Activated T-cell treated with anti-CD3 and anti-CD28 coated beads, Interleukin-2, amount 50 U/mL, for 24 hours (primary cell): ENCODE results near the gene NCMAP.

ENCODE experiments used
- DNase-seq: peaks from one replicate; pipeline ENCODE4 v3.0.0-alpha.2; 2020
- H3K27ac Mint-ChIP-seq: 2 replicates; pipeline ENCODE4 v1.8.0; 2020; ENCODE audit warnings: mild to moderate bottlenecking, mixed read lengths
- H3K27me3 Mint-ChIP-seq: 2 replicates; pipeline ENCODE4 v1.8.0; 2020; ENCODE audit warnings: mixed read lengths
- H3K36me3 Mint-ChIP-seq: 2 replicates; pipeline ENCODE4 v1.8.0; 2020; ENCODE audit warnings: low read depth, mixed read lengths
- H3K4me1 Mint-ChIP-seq: 2 replicates; pipeline ENCODE4 v1.8.0; 2020; ENCODE audit warnings: low read depth, mixed read lengths
- H3K4me3 Mint-ChIP-seq: 2 replicates; pipeline ENCODE4 v1.8.0; 2020; ENCODE audit warnings: mild to moderate bottlenecking, moderate library complexity, mixed read lengths
- H3K9me3 Mint-ChIP-seq: 2 replicates; pipeline ENCODE4 v1.8.0; 2020; ENCODE audit warnings: mixed read lengths

NCMAP gene

DNA sequence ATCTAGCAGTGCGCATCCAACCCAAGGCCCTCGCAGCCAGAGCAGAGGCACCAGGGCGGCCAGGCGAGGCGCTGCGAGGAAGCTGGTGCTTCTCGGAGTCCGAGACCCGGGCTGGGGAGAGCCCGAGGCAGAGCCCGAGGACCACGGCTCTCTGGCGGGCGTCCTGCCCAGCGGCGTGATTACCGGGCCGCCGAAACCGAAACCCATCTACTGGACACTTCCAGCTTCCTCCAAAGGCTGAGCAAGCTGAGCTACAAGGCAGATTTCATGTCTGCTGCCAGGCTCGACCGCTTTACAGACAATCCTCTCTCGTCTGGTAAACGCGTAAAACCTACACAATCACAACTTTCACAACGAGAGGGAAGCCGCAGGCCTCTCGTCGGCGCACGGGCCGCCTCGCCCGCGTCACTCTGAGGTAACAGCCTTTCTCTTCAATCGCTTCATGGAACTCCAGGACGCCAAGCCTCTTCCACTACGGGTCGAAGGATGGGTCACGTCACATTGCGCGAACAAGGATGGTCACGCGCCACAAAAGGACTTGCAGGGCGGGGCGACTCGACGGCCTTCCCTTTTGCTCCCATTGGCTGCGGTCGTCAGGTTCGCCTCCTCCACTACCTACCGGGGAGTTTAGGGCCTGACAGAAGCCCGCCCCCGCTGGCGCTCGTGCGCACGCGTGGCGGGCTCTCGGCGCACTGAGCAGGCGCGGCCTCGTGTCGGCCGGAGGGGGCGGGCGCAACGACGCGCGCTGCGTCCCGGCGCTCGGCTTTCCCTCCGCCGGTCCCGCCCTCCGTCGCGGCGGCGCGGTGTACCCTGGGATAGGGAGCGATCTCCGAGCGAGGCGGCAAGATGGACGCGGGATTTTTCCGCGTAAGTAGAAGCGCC lies 86.8 kb downstream of the NCMAP start, which contains the start of gene SRRM1:
TSS of gene SRRM1 (plus strand) at position 822 of the 882 bp plus-strand sequence. CDS start at position 847, 25 bp downstream.
- Mint-ChIP-seq H3K4me3 (peak within 1 kb of the TSS; percentile 96), H3K4me1 (peaks cover 52% of the 10 kb centered on the region), H3K9me3 (no peaks in the 10 kb centered on the region), H3K36me3 (peaks cover 51% of the 10 kb centered on the region), H3K27ac (peak within 1 kb of the TSS; percentile 99), H3K27me3 (no peaks in the 10 kb centered on the region)
- peak; percentile 97 for DNase-seq

DNA sequence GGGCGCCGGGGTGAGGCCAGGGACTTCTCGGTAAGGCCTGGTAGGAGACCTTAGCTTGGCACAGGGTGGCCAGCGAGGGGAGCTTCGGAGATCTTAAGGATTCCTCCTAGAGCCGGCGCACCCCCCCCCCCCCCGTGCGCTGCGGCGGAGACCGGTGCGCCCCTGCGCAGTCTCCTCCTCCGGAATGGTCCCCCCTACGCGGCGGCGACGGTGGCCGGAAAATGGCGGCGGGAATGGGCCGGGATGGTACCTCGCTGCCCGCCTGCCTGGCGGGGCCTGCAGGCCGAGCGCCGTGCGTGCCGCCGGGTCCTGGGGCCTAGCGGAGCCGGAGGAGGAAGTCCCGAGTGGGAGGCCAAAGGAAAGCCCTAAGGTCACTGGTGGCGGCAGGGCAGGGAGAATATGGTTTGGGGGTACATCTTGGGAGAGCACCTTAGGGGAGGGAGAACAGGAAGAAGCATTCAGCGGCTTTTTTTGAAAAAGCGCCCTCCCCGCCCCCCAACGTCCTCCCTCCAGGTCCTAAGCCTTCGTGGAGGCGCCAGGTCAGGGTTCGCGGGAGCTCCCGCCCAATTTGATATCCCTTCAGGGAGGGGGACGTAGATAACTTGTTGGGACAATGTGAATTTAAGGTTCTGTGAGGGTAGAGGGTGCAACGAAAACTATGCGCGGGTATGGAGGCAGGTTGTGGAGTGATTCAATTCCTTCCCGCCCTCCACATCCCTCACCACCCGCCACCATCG lies 87.6 kb downstream of the NCMAP start:
- no peak for DNase-seq
- Mint-ChIP-seq H3K9me3 (no peaks in the 10 kb centered on the region), H3K27ac (peak overlapping the region; percentile 99), H3K27me3 (no peaks in the 10 kb centered on the region), H3K4me3 (peak overlapping the region; percentile 96), H3K4me1 (peaks cover 60% of the 10 kb centered on the region), H3K36me3 (peaks cover 60% of the 10 kb centered on the region)

DNA sequence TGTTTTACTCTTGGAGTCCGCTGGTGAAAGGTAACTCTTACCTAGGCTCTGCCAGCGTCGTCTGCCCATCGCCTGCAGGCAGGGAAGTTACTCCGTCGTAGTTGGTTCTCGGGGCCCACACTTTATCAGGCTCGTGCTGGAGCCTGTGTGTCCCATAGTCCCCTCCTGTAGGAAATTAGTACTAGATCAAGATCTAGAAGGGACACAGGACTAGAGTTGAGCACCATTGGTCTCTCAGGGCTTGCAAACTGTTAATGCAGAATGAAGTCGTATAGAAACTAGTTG lies 88.2 kb downstream of the NCMAP start:
- Mint-ChIP-seq H3K4me3 (peak overlapping the region; percentile 96), H3K27ac (peak overlapping the region; percentile 99), H3K4me1 (peaks cover 65% of the 10 kb centered on the region), H3K27me3 (no peaks in the 10 kb centered on the region), H3K9me3 (no peaks in the 10 kb centered on the region), H3K36me3 (peaks cover 65% of the 10 kb centered on the region)
- no peak for DNase-seq

DNA sequence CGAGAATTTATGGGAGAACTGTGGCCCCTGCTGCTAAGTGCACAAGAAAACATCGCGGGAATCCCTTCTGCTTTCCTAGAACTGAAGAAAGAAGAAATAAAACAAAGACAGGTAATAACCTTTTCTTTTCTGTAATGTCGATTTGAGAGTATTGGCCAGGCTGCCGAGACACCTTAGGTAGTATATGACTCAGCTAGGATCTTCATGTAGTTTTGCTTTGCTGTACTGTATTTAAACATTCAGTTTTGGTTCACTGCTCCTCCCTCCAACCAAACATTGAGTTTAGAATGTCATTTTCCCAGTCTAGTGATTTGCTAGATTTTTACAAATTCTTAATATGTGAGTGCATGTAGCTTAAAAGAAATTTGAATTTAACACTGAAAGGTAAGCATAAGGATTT lies 93.0 kb downstream of the NCMAP start:
- Mint-ChIP-seq H3K9me3 (no peaks in the 10 kb centered on the region), H3K27ac (peak overlapping the region; percentile 81), H3K27me3 (no peaks in the 10 kb centered on the region), H3K36me3 (peaks cover 98% of the 10 kb centered on the region), H3K4me1 (peaks cover 73% of the 10 kb centered on the region), H3K4me3 (no peak overlapping the region)
- no peak for DNase-seq

DNA sequence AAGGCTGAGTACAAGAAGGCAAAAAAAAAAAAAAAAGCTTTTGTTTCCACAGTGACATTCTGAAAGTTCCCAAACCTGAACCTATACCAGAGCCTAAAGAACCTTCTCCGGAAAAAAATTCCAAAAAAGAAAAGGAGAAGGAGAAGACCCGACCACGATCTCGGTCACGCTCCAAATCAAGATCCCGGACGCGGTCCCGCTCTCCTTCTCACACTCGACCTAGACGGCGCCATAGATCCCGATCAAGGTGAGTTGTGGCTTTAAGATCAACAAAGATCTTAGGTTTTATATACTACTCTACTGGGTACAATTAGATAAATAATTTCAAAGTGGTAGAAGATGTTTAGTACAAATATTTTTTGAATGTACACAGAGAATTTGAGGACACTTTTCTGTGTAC lies 96.5 kb downstream of the NCMAP start:
- Mint-ChIP-seq H3K9me3 (no peaks in the 10 kb centered on the region), H3K36me3 (peaks cover 98% of the 10 kb centered on the region), H3K4me1 (peaks cover 72% of the 10 kb centered on the region), H3K4me3 (no peak overlapping the region), H3K27me3 (no peaks in the 10 kb centered on the region), H3K27ac (no peak overlapping the region)
- no peak for DNase-seq

DNA sequence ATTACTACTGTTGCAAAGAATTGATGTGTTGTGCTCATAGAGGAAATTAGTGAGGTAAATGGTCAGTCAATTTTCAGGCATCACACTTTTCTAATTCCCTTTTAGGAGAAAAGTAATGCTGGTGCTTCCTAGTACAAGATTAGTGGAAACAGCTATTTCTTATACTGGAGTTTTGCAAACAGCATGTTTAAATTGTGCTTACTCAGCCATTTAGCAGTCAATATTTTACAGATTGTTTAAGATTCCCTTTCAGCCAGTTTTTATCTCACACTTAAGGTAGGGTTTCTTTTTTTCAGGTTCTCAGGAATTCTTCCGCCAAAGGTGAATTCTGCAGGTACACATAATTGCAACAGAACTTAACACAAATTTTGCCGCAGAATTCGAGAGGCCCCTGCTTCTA lies 98.1 kb downstream of the NCMAP start:
- Mint-ChIP-seq H3K9me3 (no peaks in the 10 kb centered on the region), H3K36me3 (peaks cover 98% of the 10 kb centered on the region), H3K4me1 (peaks cover 66% of the 10 kb centered on the region), H3K4me3 (no peak overlapping the region), H3K27ac (peak overlapping the region; percentile 63), H3K27me3 (no peaks in the 10 kb centered on the region)
- DNase-seq = no peak

DNA sequence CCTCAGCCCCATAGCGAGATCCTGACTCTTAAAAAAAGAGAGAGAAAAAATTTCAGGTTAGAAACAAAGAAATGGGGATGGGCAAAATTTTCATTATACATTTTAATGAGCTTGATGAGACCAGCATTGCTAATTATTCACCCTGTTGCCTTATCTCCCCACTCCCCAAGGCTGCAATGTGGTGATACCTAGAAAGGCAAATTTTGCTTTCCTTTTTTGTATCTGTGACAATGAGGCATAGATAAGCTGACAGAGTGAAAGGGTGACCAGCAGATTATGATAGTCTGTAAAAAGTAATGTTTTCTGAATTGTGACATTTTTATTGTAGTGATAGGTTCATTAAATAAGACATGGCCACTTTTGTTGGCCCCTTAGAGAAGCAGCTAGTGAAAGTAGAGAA lies 100.2 kb downstream of the NCMAP start:
- Mint-ChIP-seq H3K27ac (peak overlapping the region; percentile 45), H3K36me3 (peaks cover 96% of the 10 kb centered on the region), H3K4me3 (no peak overlapping the region), H3K27me3 (no peaks in the 10 kb centered on the region), H3K4me1 (peaks cover 65% of the 10 kb centered on the region), H3K9me3 (no peaks in the 10 kb centered on the region)
- DNase-seq = no peak

DNA sequence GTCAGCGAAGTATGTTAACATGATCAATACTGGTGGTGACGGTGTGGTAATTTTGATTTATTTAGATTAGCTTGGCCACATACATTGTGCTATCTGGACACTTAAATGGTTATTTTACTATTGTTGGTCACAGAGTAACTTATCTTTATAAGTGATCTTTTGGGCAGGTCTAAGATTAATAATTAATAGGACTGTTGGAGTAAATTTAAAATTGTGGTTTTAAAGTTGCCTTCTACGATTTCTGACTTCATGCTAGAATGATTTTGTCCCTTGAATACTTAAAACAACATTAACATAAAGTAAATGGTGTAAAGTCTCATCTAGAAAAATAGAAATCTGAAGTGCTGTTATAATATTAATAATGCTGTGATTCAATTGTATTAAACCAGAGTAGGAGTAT lies 101.9 kb downstream of the NCMAP start:
- DNase-seq = no peak
- Mint-ChIP-seq H3K27ac (no peak overlapping the region), H3K4me3 (no peak overlapping the region), H3K9me3 (no peaks in the 10 kb centered on the region), H3K27me3 (no peaks in the 10 kb centered on the region), H3K36me3 (peaks cover 97% of the 10 kb centered on the region), H3K4me1 (peaks cover 62% of the 10 kb centered on the region)
